Activated CD8-positive, alpha-beta T cell treated with anti-CD3 and anti-CD28 coated beads for 36 hours (primary cell): ENCODE results near the gene ANAPC15. TPM values are rescaled to one million over a fixed set of nuclear protein-coding genes. Genes with fewer than 3 reads are reported as not detected.

Experiments used
- ATAC-seq: fragments of 200-7000 bp; cut with Tn5 transposase; one replicate; pipeline ENCODE4 v1.10.0; 2021; ENCODE audit warnings: mild to moderate bottlenecking, moderate library complexity
- CTCF ChIA-PET: fragments of 350-600 bp; sonication (Branson Sonifier 250); formaldehyde crosslinking; loops from one replicate; lab custom pipeline; 2021; ENCODE audit warnings: antibody characterized with exemption; lab: Charles Lee
- POLR2A ChIA-PET: fragments of 350-600 bp; sonication (Branson Sonifier 250); formaldehyde crosslinking; loops from one replicate; lab custom pipeline; 2021; ENCODE audit warnings: antibody characterized with exemption; lab: Charles Lee
- DNase-seq: peaks from one replicate; pipeline ENCODE4 v3.0.0-alpha.2; 2020
- H3K27ac Mint-ChIP-seq: one replicate; pipeline ENCODE4 v1.8.0; 2021; ENCODE audit warnings: mild to moderate bottlenecking, mixed read lengths
- H3K27me3 Mint-ChIP-seq: one replicate; pipeline ENCODE4 v1.8.0; 2021; ENCODE audit warnings: mixed read lengths
- H3K36me3 Mint-ChIP-seq: one replicate; pipeline ENCODE4 v1.8.0; 2021; ENCODE audit warnings: low read depth, mixed read lengths
- H3K4me1 Mint-ChIP-seq: one replicate; pipeline ENCODE4 v1.8.0; 2021; ENCODE audit warnings: low read depth, mixed read lengths
- H3K4me3 Mint-ChIP-seq: one replicate; pipeline ENCODE4 v1.8.0; 2021; ENCODE audit warnings: mild to moderate bottlenecking, moderate library complexity, mixed read lengths
- H3K9me3 Mint-ChIP-seq: one replicate; pipeline ENCODE4 v1.8.0; 2021; ENCODE audit warnings: mixed read lengths
- CTCF ChIP-seq: fragments of 200-600 bp; IDR thresholded peaks from one replicate; pipeline ENCODE4 v1.8.0; 2022; ENCODE audit warnings: antibody characterized with exemption, mild to moderate bottlenecking
- intact Hi-C: fragments of 100-400 bp; cut with micrococcal nuclease; formaldehyde crosslinking; loops from one replicate; pipeline ENCODE4 v1.10.0; 2022
- total RNA-seq, 2 experiments: library from RNA; stranded (reverse); gene quantifications; one replicate each; pipeline ENCODE4 v1.2.3, GENCODE V29; 2021

The ANAPC15 gene
- total RNA-seq, 2 experiments from 2014 or later: 66.0 to 67.4 TPM

DNA sequence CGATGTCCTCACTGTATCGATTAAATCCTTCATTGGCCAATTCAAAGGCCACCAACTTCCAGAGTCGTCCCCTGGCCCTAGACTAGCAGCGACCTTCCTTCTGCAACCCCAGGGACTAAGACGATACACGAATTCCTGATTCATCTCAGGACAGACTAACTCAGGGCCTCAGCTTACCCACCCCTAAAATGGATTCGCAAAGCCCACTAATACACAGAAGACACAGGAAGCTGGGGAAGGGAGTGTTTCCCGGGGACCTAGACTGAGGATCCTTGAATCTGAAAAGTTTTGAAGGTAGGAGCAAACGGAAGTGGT, 9.9 kb downstream of the ANAPC15 start:
- ATAC-seq (no peak), DNase-seq (no peak)
- Mint-ChIP-seq H3K4me3 (peak overlapping the region; percentile 95), H3K27me3 (no peaks in the 10 kb centered on the region), H3K36me3 (peaks cover 15% of the 10 kb centered on the region), H3K27ac (peak overlapping the region; percentile 96), H3K4me1 (peaks cover 37% of the 10 kb centered on the region), H3K9me3 (no peaks in the 10 kb centered on the region)
- POLR2A ChIA-PET: interaction anchor here (0.8 to 2.7 kb wide), 8 partner anchors 10 to 103 kb away, joined by 3 to 6 read pairs (median 4); partner anchors contain the start of gene ANAPC15
- CTCF ChIA-PET: interaction anchor here (0.9 to 15.1 kb wide), 7 partner anchors 9 to 82 kb away, joined by 3 to 278 read pairs (median 4); partner anchors contain the start of gene ANAPC15
- intact Hi-C loops: no loop called here
- TF ChIP-seq CTCF: no peak

- intact Hi-C loops: no loop called here
- no peaks in the 10 kb centered on the region for H3K27me3 Mint-ChIP-seq
- peaks cover 37% of the 10 kb centered on the region for H3K4me1 Mint-ChIP-seq
- DNase-seq (no peak), ATAC-seq (no peak)
- TF ChIP-seq CTCF: no peak
- CTCF ChIA-PET: interaction anchor here (0.9 to 15.1 kb wide), 7 partner anchors 10 to 82 kb away, joined by 3 to 278 read pairs (median 4); partner anchors contain the start of gene ANAPC15
- peak overlapping the region; percentile 95 for H3K4me3 Mint-ChIP-seq
- peaks cover 16% of the 10 kb centered on the region for H3K36me3 Mint-ChIP-seq
- no peaks in the 10 kb centered on the region for H3K9me3 Mint-ChIP-seq
- POLR2A ChIA-PET: interaction anchor here (0.6 to 2.7 kb wide), 10 partner anchors 9 to 174 kb away, joined by 3 to 6 read pairs (median 4); partner anchors contain the start of genes ANAPC15 and XNDC1N
- peak overlapping the region; percentile 96 for H3K27ac Mint-ChIP-seq
These were observed 10.3 kb downstream of the ANAPC15 start for GRCh38 chr11:72102162-72102561.

- TF ChIP-seq CTCF: no peak
- Mint-ChIP-seq H3K27ac (peak overlapping the region; percentile 1), H3K4me3 (no peak overlapping the region), H3K27me3 (no peaks in the 10 kb centered on the region), H3K9me3 (no peaks in the 10 kb centered on the region), H3K36me3 (peaks cover 17% of the 10 kb centered on the region), H3K4me1 (peaks cover 37% of the 10 kb centered on the region)
- intact Hi-C loops: no loop called here
- CTCF ChIA-PET: interaction anchor here (0.9 to 15.1 kb wide), 5 partner anchors 9 to 138 kb away, joined by 3 to 278 read pairs (median 15); no protein-coding TSS in a partner anchor
- ATAC-seq (no peak), DNase-seq (no peak)
- POLR2A ChIA-PET: interaction anchor here (0.7 to 4.9 kb wide), 7 partner anchors 8 to 172 kb away, joined by 3 to 25 read pairs (median 3); partner anchors contain the start of genes ANAPC15 and XNDC1N
These were observed 12.0 kb downstream of the ANAPC15 start for GRCh38 chr11:72100462-72100861.

GRCh38 chr11:72100009-72100408, 12.5 kb downstream of the ANAPC15 start:
- intact Hi-C loops: no loop called here
- POLR2A ChIA-PET: interaction anchor here (0.7 to 4.9 kb wide), 6 partner anchors 9 to 172 kb away, joined by 3 to 25 read pairs (median 6); partner anchors contain the start of genes ANAPC15 and XNDC1N
- Mint-ChIP-seq H3K27ac (peak overlapping the region; percentile 1), H3K36me3 (peaks cover 17% of the 10 kb centered on the region), H3K9me3 (no peaks in the 10 kb centered on the region), H3K27me3 (no peaks in the 10 kb centered on the region), H3K4me3 (no peak overlapping the region), H3K4me1 (peaks cover 37% of the 10 kb centered on the region)
- ATAC-seq (no peak), DNase-seq (no peak)
- no peak for TF ChIP-seq CTCF
- CTCF ChIA-PET: interaction anchor here (0.9 to 15.1 kb wide), 5 partner anchors 9 to 139 kb away, joined by 3 to 278 read pairs (median 15); no protein-coding TSS in a partner anchor

GRCh38 chr11:72098741-72099140, 13.8 kb downstream of the ANAPC15 start:
- ChIA-PET CTCF (interaction anchor here (4.6 to 15.1 kb wide), 2 partner anchors 8 to 74 kb away, joined by 41 to 278 read pairs; no protein-coding TSS in a partner anchor), POLR2A (interaction anchor here (0.8 to 4.9 kb wide), 6 partner anchors 8 to 82 kb away, joined by 3 to 25 read pairs (median 4); partner anchors contain the start of gene ANAPC15)
- DNase-seq: no peak
- intact Hi-C loops: no loop called here
- Mint-ChIP-seq H3K27me3 (no peaks in the 10 kb centered on the region), H3K27ac (no peak overlapping the region), H3K4me1 (peaks cover 29% of the 10 kb centered on the region), H3K9me3 (no peaks in the 10 kb centered on the region), H3K36me3 (peaks cover 17% of the 10 kb centered on the region), H3K4me3 (no peak overlapping the region)
- ATAC-seq: no peak
- TF ChIP-seq CTCF: no peak
